NCI-H1694 (cell line): Measurements from ENCODE around the gene COL11A2.

ENCODE experiments used
- DNase-seq: peaks from one replicate; lab custom pipeline; 2025; lab: John Stamatoyannopoulos, UW

Gene COL11A2

GRCh38 chr6:33171880-33172687, 20.2 kb downstream of the COL11A2 start:
- no peak for DNase-seq

GRCh38 chr6:33171016-33171879, 21.0 kb downstream of the COL11A2 start:
- no peak for DNase-seq

- no peak for DNase-seq
These were observed 21.9 kb downstream of the COL11A2 start for GRCh38 chr6:33170176-33171015.

- DNase-seq = no peak
These were observed 22.7 kb downstream of the COL11A2 start for GRCh38 chr6:33169291-33170175.

- no peak for DNase-seq
These were observed 23.6 kb downstream of the COL11A2 start for GRCh38 chr6:33168639-33169038.

GRCh38 chr6:33168284-33168601, 24.0 kb downstream of the COL11A2 start:
- DNase-seq = no peak

GRCh38 chr6:33167374-33168283, 24.6 kb downstream of the COL11A2 start:
- DNase-seq = no peak

- DNase-seq = no peak
These were observed 25.5 kb downstream of the COL11A2 start for GRCh38 chr6:33166811-33167210.

- no peak for DNase-seq
These were observed 25.9 kb downstream of the COL11A2 start for GRCh38 chr6:33166363-33166762.

GRCh38 chr6:33165581-33166258, 26.5 kb downstream of the COL11A2 start:
- DNase-seq = no peak

GRCh38 chr6:33164665-33165373, 27.4 kb downstream of the COL11A2 start:
- no peak for DNase-seq

GRCh38 chr6:33164176-33164575, 28.1 kb downstream of the COL11A2 start:
- DNase-seq = no peak

- DNase-seq = no peak
These were observed 28.7 kb downstream of the COL11A2 start for GRCh38 chr6:33163540-33163939.

- DNase-seq = no peak
These were observed 30.6 kb downstream of the COL11A2 start for GRCh38 chr6:33161354-33162331.

GRCh38 chr6:33160728-33161344, 31.4 kb downstream of the COL11A2 start:
- DNase-seq = no peak

GRCh38 chr6:33160096-33160495, 32.2 kb downstream of the COL11A2 start:
- no peak for DNase-seq

GRCh38 chr6:33156964-33157363, 35.3 kb downstream of the COL11A2 start:
- no peak for DNase-seq
